ENCODE data around the gene EPN1.
"Not testable (repeated sequence)": the region's sequence is repeated elsewhere in the genome, so short reads cannot be mapped to it uniquely, and the experiment has no call there.

EPN1 gene

GRCh38 chr19:55753401-55753800, 78.4 kb downstream of the EPN1 start:
- no peaks in the 10 kb centered on the region for H3K9me3 ChIP-seq
- TF ChIP-seq Cebpa-rat (IDR thresholded peaks at IDR 0.05): no peak
- no peaks in the 10 kb centered on the region for H3K4me1 ChIP-seq

GRCh38 chr19:55756808-55757207, 81.8 kb downstream of the EPN1 start:
- H3K4me2 ChIP-seq, H3K27me3 ChIP-seq, H4K20me1 ChIP-seq, H3K36me3 ChIP-seq, H3K4me1 ChIP-seq, H3K9ac ChIP-seq, H3K27ac ChIP-seq, H3K9me3 ChIP-seq, H3K4me3 ChIP-seq: not testable (repeated sequence)

More at GRCh38 chr19:55753401-55753800, 78.4 kb downstream of the EPN1 start:
- Histone ChIP-seq H4K20me1 (no peaks in the 10 kb centered on the region), H3K4me3 (no peak overlapping the region), H3K36me3 (no peaks in the 10 kb centered on the region), H3K27ac (no peak overlapping the region), H3K27me3 (no peaks in the 10 kb centered on the region), H3K4me2 (no peak overlapping the region), H3K9ac (no peak overlapping the region)

GRCh38 chr19:55758797-55759196, 83.8 kb downstream of the EPN1 start, which contains the start of gene RFPL4A:
Gene RFPL4A, plus strand, starts transcription at chr19:55759097. Its CDS starts 2,704 bp downstream, at chr19:55761801.
- not testable (repeated sequence) for H3K9ac ChIP-seq, H3K4me2 ChIP-seq, H3K27ac ChIP-seq, H3K36me3 ChIP-seq, H3K4me3 ChIP-seq, H3K27me3 ChIP-seq, H4K20me1 ChIP-seq, H3K4me1 ChIP-seq, H3K9me3 ChIP-seq
